Activated T-cell treated with anti-CD3 and anti-CD28 coated beads for 24 hours (primary cell): ENCODE measurements around the gene SRGAP2.
"Not testable (repeated sequence)": the region's sequence is repeated elsewhere in the genome, so short reads cannot be mapped to it uniquely, and the experiment has no call there.

Experiments
- DNase-seq: peaks from one replicate; pipeline ENCODE4 v3.0.0-alpha.2; 2020; ENCODE audit warnings: low read depth

Gene SRGAP2

GRCh38 chr1:206203364-206204158, at the start of gene SRGAP2:
Gene SRGAP2 (plus strand): TSS chr1:206203541. CDS start chr1:206205971, 2,430 bp downstream.
- DNase-seq = peak; percentile 35

GRCh38 chr1:206167350-206168029, 35.9 kb upstream of the SRGAP2 start:
- DNase-seq = not testable (repeated sequence)

GRCh38 chr1:206169794-206170193, 33.5 kb upstream of the SRGAP2 start:
- DNase-seq = not testable (repeated sequence)

DNA sequence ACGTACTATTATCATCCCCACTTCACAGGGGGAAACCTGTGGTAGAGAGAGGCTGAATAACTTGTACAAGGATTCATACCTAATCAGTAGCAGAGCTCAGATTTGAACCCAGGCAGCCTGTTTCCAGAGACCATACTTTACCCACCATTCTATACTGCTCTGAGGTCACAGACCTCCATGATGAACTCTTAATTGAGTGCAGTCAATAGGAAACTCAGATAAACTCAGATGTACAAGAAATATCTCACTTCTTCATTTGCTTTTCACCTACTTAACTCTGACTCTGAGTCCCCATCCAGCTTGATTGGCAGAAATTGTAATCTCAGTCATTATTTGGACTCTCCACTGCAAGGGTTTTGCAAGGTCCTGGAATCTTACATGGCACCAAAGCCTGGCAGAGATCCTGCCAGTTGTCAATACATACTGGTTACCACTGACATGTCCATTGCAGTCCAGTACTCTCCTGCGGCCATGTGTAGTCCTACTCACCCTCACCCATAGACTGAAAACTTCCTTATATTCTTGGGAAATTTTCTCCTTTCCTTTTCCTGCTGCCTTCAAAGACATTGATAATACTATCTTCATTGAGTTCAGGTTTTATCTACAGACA, 30.1 kb upstream of the SRGAP2 start:
- not testable (repeated sequence) for DNase-seq

DNA sequence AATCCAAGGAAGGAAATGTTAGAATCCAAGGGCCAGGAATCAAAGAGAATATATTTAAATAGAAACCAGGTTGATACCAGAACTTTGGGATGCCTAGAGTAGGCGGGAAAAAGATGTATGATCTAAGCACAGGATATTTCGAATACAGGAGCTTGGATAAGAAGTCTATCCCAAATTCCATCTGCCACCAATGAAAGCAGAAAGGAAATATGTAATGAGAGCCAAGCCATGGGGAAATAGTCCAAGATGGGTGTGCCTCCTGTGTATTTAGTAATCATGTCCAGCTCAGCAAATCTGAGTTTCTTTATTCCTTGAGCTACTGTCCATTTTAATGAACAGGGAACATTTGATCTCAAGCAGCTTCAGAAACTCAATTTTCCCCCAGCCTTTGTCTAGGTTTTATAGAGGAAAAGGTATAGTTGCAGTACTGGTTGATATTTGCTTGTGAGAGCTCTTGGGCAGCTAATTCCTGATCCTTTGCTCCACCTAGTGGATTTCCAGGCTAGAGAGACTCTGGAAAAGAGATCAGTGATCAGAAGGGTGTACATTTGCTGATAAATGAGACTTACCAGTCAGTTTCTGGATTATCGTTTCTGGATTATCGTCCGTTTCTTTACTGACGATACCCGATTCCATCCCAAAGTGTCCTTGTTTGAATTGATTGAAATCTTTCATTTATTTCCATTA, 29.0 kb upstream of the SRGAP2 start:
- DNase-seq = not testable (repeated sequence)

DNA sequence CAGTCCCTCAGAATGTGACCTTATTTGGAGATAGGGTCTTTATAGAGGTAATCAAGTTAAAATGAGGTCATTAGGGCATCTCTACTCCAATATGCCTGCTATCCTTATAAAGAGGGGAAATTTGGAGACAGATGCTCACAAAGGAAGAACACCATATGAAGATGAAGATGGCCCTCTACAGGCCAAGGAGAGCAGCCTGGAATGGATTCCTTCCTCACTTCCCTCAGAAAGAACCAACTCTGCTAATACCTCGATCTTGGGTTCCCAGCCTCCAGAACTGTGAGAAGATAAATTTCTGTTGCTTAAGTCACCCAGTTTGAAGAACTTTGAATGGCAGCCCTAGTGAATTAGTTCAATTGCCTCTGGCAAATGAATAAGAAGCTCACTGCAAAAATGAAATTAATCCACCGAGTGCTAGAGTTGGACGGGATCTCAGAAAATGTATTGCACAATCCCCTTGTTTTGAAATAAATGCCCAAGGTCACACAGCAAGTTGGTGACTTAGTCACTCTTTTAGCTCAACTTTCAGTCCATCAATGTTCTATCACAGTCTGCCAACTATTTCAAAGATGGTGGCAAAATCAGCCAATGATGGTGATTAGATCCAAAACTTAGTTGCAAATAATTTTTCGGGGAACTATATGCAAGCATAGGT, 27.8 kb upstream of the SRGAP2 start:
- DNase-seq = not testable (repeated sequence)

GRCh38 chr1:206176114-206176502, 27.2 kb upstream of the SRGAP2 start:
- DNase-seq = not testable (repeated sequence)

GRCh38 chr1:206178061-206178989, 25.0 kb upstream of the SRGAP2 start:
- DNase-seq = not testable (repeated sequence)

DNA sequence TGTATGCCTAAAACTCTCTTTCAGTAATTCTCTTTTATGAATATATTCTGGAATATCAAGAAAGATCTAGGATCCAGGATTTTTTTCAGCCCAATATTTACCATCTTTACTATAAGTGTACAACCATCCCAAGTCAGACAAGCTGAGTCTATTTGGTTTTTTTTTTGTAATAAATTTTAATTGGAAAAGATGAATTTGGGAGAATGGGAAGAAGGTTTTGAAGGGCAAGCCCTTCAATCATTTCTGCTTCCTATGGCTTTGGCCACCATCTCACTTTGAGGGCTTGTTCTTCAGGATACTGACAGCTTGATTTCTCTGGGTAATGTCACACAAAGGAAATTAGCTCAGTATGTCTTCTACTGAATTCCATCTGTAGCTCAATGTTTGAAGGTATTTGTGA, 23.7 kb upstream of the SRGAP2 start:
- DNase-seq = not testable (repeated sequence)

DNA sequence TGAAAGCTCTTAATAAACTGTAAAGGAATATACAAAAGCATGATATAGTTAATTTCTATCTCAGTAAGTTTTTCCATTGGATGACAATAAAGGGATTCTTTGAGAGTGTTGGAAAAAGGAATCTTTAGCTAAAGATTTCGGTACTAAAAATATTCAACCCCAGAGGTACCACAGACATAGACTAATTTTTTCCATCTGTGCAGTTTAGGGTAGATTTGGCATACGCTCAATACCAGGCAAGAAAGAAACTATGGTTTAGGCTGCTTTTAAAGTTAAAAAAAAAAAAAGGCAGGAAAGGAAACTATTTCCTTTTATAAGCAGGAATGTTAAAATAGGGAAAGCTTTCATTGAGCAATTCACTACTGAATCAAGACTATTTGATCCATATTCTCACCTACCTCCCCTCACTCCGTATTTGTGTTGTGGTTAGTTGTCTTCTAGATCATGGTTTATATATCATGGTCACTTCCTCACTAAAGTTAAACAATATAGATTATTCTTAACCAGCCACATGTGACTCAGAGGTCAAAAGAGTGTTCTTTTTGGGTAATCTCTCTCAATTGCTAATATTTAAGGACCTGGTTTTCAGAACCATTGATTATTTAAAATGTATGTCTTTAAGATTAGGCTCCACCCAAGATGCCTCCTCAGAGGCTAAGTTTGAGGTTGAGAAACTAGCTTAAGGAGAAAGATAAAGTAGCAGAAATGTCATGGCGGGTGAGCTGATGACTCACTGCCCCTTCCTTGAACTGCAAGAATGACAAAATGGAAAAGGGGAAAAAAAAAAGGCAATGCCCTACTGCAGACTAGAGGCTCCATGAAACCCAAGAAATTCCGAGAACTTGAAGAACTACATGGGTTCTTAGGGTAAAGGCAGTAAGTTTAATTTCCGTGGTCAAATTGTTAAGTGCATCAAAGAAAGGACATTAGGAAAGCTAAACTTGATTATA, 20.7 kb upstream of the SRGAP2 start:
- not testable (repeated sequence) for DNase-seq

GRCh38 chr1:206183788-206184187, 19.6 kb upstream of the SRGAP2 start:
- DNase-seq = not testable (repeated sequence)

DNA sequence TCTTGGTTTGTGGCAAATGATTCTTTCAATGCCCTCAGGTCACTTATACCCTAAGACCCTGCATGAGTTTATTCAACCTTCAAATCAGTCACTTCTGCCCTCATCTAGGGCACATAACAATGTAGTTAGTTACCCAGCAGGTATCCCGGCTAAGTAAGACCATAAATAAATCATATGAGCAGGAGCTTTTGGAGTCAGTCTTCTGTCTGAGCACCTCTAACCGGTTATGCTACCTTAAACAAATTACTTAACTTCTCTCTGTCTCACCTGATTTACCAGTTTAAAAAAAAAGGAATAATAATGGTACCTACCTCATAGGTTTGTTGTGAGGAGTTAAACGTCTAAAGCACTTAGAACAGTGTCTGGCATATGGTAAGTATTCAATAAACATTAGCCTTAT, 17.6 kb upstream of the SRGAP2 start:
- not testable (repeated sequence) for DNase-seq

DNA sequence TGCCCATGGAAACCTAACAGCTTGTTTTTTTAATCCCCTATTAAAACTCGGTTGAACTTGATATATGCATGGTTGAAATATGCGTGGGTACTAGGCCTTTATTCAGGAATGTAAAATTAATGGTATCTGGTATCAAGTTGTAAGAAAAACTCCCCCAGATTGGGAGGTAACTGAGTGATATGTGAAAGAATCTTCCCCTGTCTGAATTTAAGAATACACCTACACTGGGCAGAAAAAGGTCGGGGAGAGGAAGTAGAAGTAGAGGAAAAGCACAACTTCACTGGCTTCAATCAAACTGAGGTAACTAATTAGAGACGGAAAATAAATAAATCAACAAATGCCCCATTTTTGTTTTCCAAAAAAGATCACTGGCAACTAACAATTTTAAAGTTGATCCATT, 16.5 kb upstream of the SRGAP2 start:
- DNase-seq = not testable (repeated sequence)

GRCh38 chr1:206195182-206195581, 8.2 kb upstream of the SRGAP2 start:
- DNase-seq = not testable (repeated sequence)

GRCh38 chr1:206196748-206197424, 6.5 kb upstream of the SRGAP2 start:
- DNase-seq = not testable (repeated sequence)

DNA sequence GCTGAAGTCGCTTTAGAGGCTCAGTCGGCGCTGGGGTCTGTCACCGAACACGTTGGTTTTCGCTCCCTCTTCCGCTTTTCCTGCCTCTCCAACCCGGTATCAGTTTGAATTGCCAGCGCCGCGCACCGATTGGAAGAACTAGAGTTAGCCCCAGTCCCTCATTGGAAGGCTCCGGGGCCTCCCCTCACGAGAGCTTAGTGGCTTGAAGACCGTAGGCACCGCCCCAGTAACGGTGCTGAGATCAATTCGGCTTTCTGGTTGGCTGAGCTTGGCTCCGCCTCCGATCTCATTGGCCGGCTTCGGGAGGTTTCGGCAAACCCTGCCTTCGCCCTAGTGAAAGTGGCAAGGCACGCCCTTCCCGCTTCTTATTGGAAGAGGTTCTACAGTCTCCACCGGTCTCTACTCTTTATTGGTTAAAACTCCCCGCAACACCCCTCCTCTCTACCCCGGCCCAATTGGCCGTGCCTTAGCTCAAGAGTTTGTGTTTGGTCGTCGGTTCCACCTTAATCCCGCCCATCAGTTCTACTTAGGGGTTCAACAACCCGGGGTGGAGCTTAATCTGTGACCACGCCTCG, 465 bp upstream of the SRGAP2 start, which contains the start of gene FAM72A:
Gene FAM72A (minus strand): TSS at position 51 of the 575 bp plus-strand sequence. CDS start 814 bp downstream, outside the sequence.
- peak; percentile 95 for DNase-seq

- DNase-seq = not testable (repeated sequence)
Measured at GRCh38 chr1:206204159-206204511, 794 bp downstream of the SRGAP2 start.

DNA sequence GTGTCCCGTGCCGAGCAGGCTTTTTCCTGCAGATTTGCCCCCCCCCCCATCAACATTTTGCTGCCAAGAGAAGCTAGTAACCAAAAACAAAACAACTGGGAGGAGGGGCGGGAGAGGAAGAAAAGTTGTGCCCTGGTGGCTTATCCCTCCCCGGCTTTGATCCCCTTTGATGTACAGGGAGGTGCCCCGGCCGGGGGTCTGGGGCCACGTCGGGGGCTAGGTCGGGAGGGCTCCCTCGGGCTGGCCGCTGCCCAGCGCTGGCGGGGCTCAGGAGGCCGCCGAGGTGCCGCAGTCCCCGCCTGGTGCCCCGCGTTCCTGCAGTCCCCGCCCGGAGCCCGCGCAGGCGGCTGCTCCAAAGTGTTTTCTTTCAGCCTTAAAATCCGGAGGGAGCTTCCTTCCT, 1.5 kb downstream of the SRGAP2 start:
- not testable (repeated sequence) for DNase-seq
